Activated naive CD4-positive, alpha-beta T cell treated with anti-CD3 and anti-CD28 coated beads, Interleukin-2, amount 10 ng/mL, durations not matched to agents 7 days and 5 days (primary cell): ENCODE results near the gene BRF1.
A peak's percentile ranks its signal among the peaks of the same experiment; 100 is the strongest.

ENCODE experiments used
- CTCF ChIA-PET: fragments of 350-600 bp; sonication (Branson Sonifier 250); formaldehyde crosslinking; loops from one replicate; lab custom pipeline; 2021; ENCODE audit warnings: antibody characterized with exemption; lab: Charles Lee
- DNase-seq: peaks from one replicate; pipeline ENCODE4 v3.0.0-alpha.2; 2020
- H3K27ac Mint-ChIP-seq: one replicate; pipeline ENCODE4 v1.8.0; 2021; ENCODE audit warnings: mild to moderate bottlenecking, moderate library complexity, mixed read lengths
- H3K27me3 Mint-ChIP-seq: one replicate; pipeline ENCODE4 v1.8.0; 2021; ENCODE audit warnings: mild to moderate bottlenecking, mixed read lengths
- H3K36me3 Mint-ChIP-seq: one replicate; pipeline ENCODE4 v1.8.0; 2021; ENCODE audit warnings: mixed read lengths
- H3K4me1 Mint-ChIP-seq: one replicate; pipeline ENCODE4 v1.8.0; 2021; ENCODE audit warnings: mixed read lengths
- H3K4me3 Mint-ChIP-seq: one replicate; pipeline ENCODE4 v1.8.0; 2021; ENCODE audit warnings: mild to moderate bottlenecking, moderate library complexity, mixed read lengths
- H3K9me3 Mint-ChIP-seq: one replicate; pipeline ENCODE4 v1.8.0; 2021; ENCODE audit warnings: mixed read lengths

The BRF1 gene

GRCh38 chr14:105248368-105249181, 52.2 kb downstream of the BRF1 start, which contains the start of gene BTBD6:
TSS of gene BTBD6 (plus strand) at chr14:105248533. CDS start at chr14:105248712, 179 bp downstream.
- peaks cover 45% of the 10 kb centered on the region for H3K36me3 Mint-ChIP-seq
- DNase-seq, result peak; percentile 93
- CTCF ChIA-PET, result interaction anchor here (0.6 to 1.5 kb wide), 4 partner anchors 23 to 158 kb away, joined by 3 to 4 read pairs (median 3); partner anchors contain the start of gene BRF1
- no peaks in the 10 kb centered on the region for H3K9me3 Mint-ChIP-seq
- peak within 1 kb of the TSS; percentile 78 for H3K4me3 Mint-ChIP-seq
- peak within 1 kb of the TSS; percentile 84 for H3K27ac Mint-ChIP-seq
- H3K4me1 Mint-ChIP-seq, result peaks cover 41% of the 10 kb centered on the region
- H3K27me3 Mint-ChIP-seq, result no peaks in the 10 kb centered on the region

- Mint-ChIP-seq H3K27me3 (no peaks in the 10 kb centered on the region), H3K36me3 (peaks cover 43% of the 10 kb centered on the region), H3K4me1 (peaks cover 41% of the 10 kb centered on the region), H3K9me3 (no peaks in the 10 kb centered on the region), H3K4me3 (peak overlapping the region; percentile 78), H3K27ac (peak overlapping the region; percentile 81)
- CTCF ChIA-PET, result interaction anchor here (0.6 to 1.5 kb wide), 3 partner anchors 23 to 158 kb away, joined by 3 to 4 read pairs (median 3); partner anchors contain the start of gene BRF1
- no peak for DNase-seq
Measured at GRCh38 chr14:105247715-105248367, 53.0 kb downstream of the BRF1 start.

- Mint-ChIP-seq H3K9me3 (no peaks in the 10 kb centered on the region), H3K36me3 (peaks cover 39% of the 10 kb centered on the region), H3K4me1 (peaks cover 41% of the 10 kb centered on the region), H3K27me3 (no peaks in the 10 kb centered on the region), H3K27ac (no peak overlapping the region), H3K4me3 (peak overlapping the region; percentile 78)
- no peak for DNase-seq
- CTCF ChIA-PET, result interaction anchor here (1.3 kb wide), 1 partner anchor 24 kb away, joined by 3 read pairs; no protein-coding TSS in a partner anchor
Measured at GRCh38 chr14:105247026-105247425, 53.8 kb downstream of the BRF1 start.

- no peak overlapping the region for H3K27ac Mint-ChIP-seq
- DNase-seq, result no peak
- H3K9me3 Mint-ChIP-seq, result no peaks in the 10 kb centered on the region
- H3K4me3 Mint-ChIP-seq, result no peak overlapping the region
- peaks cover 19% of the 10 kb centered on the region for H3K4me1 Mint-ChIP-seq
- CTCF ChIA-PET, result no interaction called here
- H3K36me3 Mint-ChIP-seq, result peaks cover 21% of the 10 kb centered on the region
- no peaks in the 10 kb centered on the region for H3K27me3 Mint-ChIP-seq
Measured at GRCh38 chr14:105244334-105244733, 56.5 kb downstream of the BRF1 start.

- Mint-ChIP-seq H3K9me3 (no peaks in the 10 kb centered on the region), H3K4me3 (no peak overlapping the region), H3K4me1 (peaks cover 6% of the 10 kb centered on the region), H3K36me3 (peaks cover 14% of the 10 kb centered on the region), H3K27me3 (no peaks in the 10 kb centered on the region), H3K27ac (no peak overlapping the region)
- CTCF ChIA-PET, result no interaction called here
- DNase-seq, result no peak
Measured at GRCh38 chr14:105241641-105242040, 59.2 kb downstream of the BRF1 start.

- DNase-seq, result no peak
- no peak overlapping the region for H3K27ac Mint-ChIP-seq
- H3K27me3 Mint-ChIP-seq, result no peaks in the 10 kb centered on the region
- no peaks in the 10 kb centered on the region for H3K9me3 Mint-ChIP-seq
- peaks cover 11% of the 10 kb centered on the region for H3K36me3 Mint-ChIP-seq
- no peak overlapping the region for H3K4me3 Mint-ChIP-seq
- peaks cover 6% of the 10 kb centered on the region for H3K4me1 Mint-ChIP-seq
- CTCF ChIA-PET, result no interaction called here
Measured at GRCh38 chr14:105240811-105241576, 59.8 kb downstream of the BRF1 start.

GRCh38 chr14:105229099-105229655, 71.6 kb downstream of the BRF1 start:
- H3K9me3 Mint-ChIP-seq, result no peaks in the 10 kb centered on the region
- no peak for DNase-seq
- peaks cover 7% of the 10 kb centered on the region for H3K36me3 Mint-ChIP-seq
- no peaks in the 10 kb centered on the region for H3K27me3 Mint-ChIP-seq
- no peak overlapping the region for H3K4me3 Mint-ChIP-seq
- H3K27ac Mint-ChIP-seq, result no peak overlapping the region
- H3K4me1 Mint-ChIP-seq, result no peaks in the 10 kb centered on the region
- CTCF ChIA-PET, result no interaction called here

- Mint-ChIP-seq H3K36me3 (peaks cover 11% of the 10 kb centered on the region), H3K27ac (no peak overlapping the region), H3K9me3 (no peaks in the 10 kb centered on the region), H3K4me3 (no peak overlapping the region), H3K27me3 (no peaks in the 10 kb centered on the region), H3K4me1 (no peaks in the 10 kb centered on the region)
- no peak for DNase-seq
- CTCF ChIA-PET, result no interaction called here
Measured at GRCh38 chr14:105228562-105228961, 72.2 kb downstream of the BRF1 start.

GRCh38 chr14:105227346-105227745, 73.5 kb downstream of the BRF1 start:
- DNase-seq, result no peak
- Mint-ChIP-seq H3K27me3 (no peaks in the 10 kb centered on the region), H3K36me3 (peaks cover 13% of the 10 kb centered on the region), H3K27ac (no peak overlapping the region), H3K4me3 (no peak overlapping the region), H3K4me1 (no peaks in the 10 kb centered on the region), H3K9me3 (no peaks in the 10 kb centered on the region)
- CTCF ChIA-PET, result no interaction called here

GRCh38 chr14:105226198-105226597, 74.6 kb downstream of the BRF1 start:
- Mint-ChIP-seq H3K9me3 (no peaks in the 10 kb centered on the region), H3K4me1 (no peaks in the 10 kb centered on the region), H3K27me3 (no peaks in the 10 kb centered on the region), H3K4me3 (no peak overlapping the region), H3K27ac (no peak overlapping the region), H3K36me3 (peaks cover 20% of the 10 kb centered on the region)
- CTCF ChIA-PET, result no interaction called here
- DNase-seq, result no peak

- Mint-ChIP-seq H3K4me1 (no peaks in the 10 kb centered on the region), H3K36me3 (peaks cover 27% of the 10 kb centered on the region), H3K27ac (no peak overlapping the region), H3K27me3 (no peaks in the 10 kb centered on the region), H3K9me3 (no peaks in the 10 kb centered on the region), H3K4me3 (no peak overlapping the region)
- no peak for DNase-seq
- CTCF ChIA-PET, result no interaction called here
Measured at GRCh38 chr14:105224845-105225570, 75.8 kb downstream of the BRF1 start.

- no peak overlapping the region for H3K27ac Mint-ChIP-seq
- CTCF ChIA-PET, result interaction anchor here (1.3 kb wide), 1 partner anchor 128 kb away, joined by 3 read pairs; no protein-coding TSS in a partner anchor
- no peaks in the 10 kb centered on the region for H3K27me3 Mint-ChIP-seq
- no peaks in the 10 kb centered on the region for H3K9me3 Mint-ChIP-seq
- no peak overlapping the region for H3K4me3 Mint-ChIP-seq
- H3K4me1 Mint-ChIP-seq, result no peaks in the 10 kb centered on the region
- peaks cover 27% of the 10 kb centered on the region for H3K36me3 Mint-ChIP-seq
- no peak for DNase-seq
Measured at GRCh38 chr14:105223770-105224544, 76.8 kb downstream of the BRF1 start.

GRCh38 chr14:105223260-105223659, 77.5 kb downstream of the BRF1 start:
- peaks cover 29% of the 10 kb centered on the region for H3K36me3 Mint-ChIP-seq
- no peak overlapping the region for H3K27ac Mint-ChIP-seq
- H3K27me3 Mint-ChIP-seq, result no peaks in the 10 kb centered on the region
- H3K4me1 Mint-ChIP-seq, result no peaks in the 10 kb centered on the region
- CTCF ChIA-PET, result interaction anchor here (1.3 kb wide), 1 partner anchor 129 kb away, joined by 3 read pairs; no protein-coding TSS in a partner anchor
- no peaks in the 10 kb centered on the region for H3K9me3 Mint-ChIP-seq
- no peak overlapping the region for H3K4me3 Mint-ChIP-seq
- no peak for DNase-seq
